COLO668 (cell line): Measurements from ENCODE around the gene MYOG.

Experiments used
- DNase-seq: peaks from one replicate; lab custom pipeline; 2025; ENCODE audit not compliant: unreplicated experiment; lab: John Stamatoyannopoulos, UW

The MYOG gene

DNA sequence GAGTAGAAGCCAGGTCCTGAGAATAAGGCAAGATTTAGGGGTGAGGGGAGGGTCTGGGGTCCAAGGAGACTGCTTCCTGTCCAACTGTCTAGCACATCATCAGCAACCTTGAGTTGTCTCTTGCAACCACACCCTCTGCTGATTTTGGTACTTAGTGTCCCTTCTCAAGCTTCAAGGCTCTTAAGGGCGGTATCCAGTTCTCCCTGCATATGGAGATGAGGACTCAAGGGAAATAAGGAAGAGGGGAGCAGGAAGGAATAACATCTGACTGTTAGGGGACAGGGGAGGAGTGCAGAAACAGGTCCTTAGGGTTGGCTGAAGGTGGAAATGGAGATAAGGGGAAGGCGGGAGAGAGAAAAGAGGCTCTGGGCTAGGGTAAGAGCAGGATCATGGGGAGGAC lies 12.3 kb downstream of the MYOG start:
- no peak for DNase-seq

DNA sequence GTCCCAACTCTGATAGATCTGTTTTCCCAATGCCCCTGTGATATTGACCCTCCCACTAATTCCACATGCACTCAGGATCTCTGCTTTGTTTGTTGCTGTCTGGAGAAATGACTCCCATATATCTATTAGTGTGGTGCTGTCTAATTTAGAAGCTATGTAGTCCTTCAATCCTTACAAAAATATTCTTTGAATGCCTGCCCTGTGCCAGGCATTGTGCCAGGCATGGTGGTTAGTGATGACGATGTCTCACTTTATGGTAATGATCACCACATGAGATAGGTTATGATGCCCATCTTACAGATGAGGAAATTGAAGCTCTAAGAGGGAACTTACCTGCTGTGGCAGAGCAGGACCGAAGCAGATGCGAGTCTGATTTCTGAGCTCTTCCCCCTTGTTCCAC lies 12.9 kb downstream of the MYOG start:
- DNase-seq, result no peak

- no peak for DNase-seq
Observed at GRCh38 chr1:203072002-203072602, 13.7 kb downstream of the MYOG start.

DNA sequence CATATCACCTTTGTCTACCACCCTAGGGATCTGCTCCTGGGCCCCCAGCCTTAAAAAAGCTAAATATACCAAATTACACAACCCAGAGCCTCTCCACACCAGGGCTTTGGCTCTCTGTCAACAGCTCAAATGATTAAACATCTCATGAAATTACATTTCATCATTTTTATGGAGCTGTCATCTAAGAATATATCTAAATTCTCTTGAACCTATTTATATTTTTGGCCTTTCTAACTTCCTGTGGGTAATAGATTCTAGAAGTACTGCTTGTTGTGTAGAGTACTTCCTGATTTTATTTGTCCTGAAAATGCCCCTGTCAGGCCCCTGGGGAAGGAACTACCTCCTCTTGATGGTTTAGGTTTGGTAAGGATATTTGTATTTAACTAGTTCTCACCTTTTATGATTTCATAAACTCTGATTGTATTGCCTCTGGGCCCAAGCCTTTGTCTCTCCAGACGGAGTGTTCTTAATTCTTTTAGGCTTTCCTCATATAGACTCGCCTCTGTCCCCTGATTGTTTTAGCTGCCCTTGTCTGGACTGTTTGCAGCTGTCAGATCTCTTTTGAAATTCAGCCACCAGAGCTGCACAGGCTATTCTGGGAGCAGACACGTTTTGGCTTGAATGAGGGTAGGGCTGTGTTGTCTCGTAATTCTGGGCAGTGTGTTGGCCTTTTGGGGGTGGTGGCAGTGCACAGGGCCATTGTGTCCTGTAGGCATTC lies 16.6 kb downstream of the MYOG start:
- no peak for DNase-seq

DNA sequence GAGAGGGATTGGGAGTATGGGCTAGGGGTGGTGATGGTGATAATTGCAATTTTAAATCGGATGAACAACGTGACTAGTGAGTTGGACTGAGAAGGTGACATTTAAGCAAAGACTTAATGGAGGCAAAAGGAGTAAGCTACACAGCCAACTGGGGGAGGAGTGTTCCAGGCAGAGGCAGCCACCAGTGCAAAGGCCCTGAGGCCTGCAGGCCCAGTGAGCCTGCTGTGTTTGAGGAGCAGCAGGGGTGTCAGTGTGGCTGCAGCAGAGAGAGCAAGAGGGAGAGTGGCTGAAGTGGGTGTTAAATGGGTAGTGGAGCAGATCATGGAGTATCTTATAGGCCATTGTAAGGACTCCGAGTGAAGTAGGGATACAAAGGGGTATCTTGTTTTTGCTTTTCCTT lies 18.8 kb downstream of the MYOG start:
- no peak for DNase-seq

GRCh38 chr1:203065986-203066385 lies 19.8 kb downstream of the MYOG start:
- no peak for DNase-seq

- DNase-seq, result no peak
Observed at GRCh38 chr1:203065191-203065590, 20.6 kb downstream of the MYOG start.

DNA sequence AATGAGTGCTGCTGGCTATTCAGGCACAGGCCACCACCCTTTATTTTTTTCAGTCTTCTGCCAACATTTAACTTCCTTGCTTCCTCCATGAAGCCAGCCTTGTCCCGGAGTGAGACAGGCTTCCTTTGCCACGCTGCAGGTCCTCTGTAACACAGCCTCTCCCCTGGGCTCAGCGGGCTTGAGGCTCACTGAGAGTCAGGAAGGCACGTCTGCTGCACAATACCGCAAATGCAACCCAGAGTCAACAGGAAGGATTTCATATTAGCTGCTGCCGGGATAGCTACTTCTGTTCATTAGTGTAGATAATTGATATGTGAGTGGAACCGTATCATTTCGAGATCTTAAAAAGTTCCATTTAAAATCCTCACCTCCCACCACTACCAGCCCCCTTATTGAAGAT lies 22.5 kb downstream of the MYOG start:
- DNase-seq, result no peak

- DNase-seq, result no peak
Observed at GRCh38 chr1:203060115-203060514, 25.7 kb downstream of the MYOG start.

DNA sequence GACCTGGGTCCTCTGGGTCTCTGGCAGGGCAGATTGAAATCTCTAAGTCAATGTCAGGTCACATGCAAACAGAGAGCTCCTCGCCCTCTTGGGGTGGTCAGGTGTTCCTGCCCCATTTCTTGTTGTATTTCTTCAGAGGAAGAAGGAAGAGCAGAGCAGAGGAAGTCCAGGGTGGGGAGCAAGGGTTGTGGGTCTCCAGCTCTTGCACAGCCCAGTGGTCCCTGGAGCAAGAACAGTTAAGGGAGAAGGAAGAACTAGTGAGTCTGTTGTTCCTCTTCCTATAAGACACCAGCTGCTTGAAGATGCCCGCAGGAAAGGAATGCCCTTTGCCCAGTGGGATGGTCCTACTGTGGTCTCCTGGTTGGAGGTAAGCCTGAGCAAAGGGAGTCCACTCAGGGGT lies 26.3 kb downstream of the MYOG start:
- DNase-seq, result no peak

DNA sequence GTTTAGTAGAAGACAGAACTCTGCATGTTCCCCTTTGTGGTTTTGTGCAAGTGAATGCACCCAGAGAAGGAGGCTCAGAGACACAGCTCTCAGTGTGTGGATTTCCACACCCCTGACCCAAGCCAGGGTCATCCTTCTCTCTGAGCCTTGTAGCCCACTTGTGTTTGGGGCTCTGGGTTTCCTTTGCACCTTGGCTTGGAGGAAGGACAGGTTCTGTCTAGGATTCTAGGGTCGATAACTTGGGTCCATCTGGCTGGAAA lies 27.2 kb downstream of the MYOG start:
- no peak for DNase-seq

DNA sequence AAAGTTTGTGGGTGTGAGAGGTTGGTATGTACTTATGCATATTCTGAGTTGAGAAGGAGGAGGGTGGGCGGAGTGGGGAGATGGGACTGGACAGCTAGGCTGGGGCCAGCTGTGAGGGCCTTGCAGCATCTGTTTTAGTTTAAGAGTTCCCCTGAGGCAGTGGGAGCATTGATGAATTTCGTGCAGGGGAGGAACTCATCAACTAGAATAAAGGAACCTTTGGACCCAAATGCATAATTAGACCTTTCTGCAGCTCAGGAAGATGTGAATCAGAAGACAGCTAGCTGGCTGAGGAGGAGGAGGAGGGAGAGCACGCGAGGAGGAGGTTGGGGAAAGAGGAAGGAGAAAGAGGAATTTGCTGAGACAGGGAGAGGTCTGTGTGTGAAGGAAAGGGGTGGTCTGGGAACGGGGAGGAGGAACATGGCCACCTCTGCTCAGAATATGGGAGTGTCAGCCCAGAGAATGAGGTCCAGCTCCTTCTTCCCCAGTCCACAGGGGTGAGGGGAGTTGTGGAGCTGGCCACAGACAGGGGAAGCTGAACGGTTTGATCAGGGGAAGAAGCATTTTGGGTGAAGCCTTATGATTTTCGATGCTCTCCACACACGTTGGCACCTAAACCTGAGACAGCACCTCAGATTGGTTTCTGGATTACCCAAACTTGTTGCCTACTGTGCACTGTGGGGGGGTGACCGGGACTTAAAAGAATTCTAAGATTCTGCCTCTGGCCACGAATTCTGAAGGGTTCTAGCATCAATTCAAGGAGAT lies 27.7 kb downstream of the MYOG start:
- no peak for DNase-seq

- no peak for DNase-seq
Observed at GRCh38 chr1:203056516-203056915, 29.3 kb downstream of the MYOG start.

- no peak for DNase-seq
Observed at GRCh38 chr1:203056012-203056411, 29.8 kb downstream of the MYOG start.

DNA sequence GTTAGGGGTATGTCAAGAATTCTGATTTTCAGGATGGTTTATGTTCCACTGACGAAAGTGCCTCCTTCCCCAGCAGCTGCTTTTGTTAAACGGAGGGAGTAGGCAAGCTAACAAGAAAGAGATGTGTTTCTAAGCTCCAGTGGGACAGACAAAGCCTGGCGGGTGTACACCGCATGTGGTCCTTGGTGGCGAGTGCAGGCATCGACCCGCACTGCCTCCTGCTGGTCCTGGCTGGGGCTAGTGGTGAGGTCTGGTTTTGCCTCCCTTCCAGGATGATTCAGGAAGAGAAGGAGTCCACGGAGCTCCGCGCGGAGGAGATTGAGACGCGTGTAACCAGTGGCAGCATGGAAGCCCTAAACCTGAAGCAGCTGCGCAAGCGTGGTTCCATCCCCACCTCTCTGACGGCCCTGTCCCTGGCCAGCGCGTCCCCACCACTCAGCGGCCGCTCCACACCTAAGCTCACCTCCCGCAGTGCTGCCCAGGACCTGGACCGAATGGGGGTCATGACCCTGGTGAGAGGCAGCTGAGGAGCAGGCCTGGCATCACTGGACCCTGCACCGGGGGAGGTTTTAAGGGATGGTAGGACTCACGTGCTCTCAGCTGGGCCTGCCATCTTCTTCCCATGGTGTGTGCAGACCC lies 30.5 kb downstream of the MYOG start:
- no peak for DNase-seq

DNA sequence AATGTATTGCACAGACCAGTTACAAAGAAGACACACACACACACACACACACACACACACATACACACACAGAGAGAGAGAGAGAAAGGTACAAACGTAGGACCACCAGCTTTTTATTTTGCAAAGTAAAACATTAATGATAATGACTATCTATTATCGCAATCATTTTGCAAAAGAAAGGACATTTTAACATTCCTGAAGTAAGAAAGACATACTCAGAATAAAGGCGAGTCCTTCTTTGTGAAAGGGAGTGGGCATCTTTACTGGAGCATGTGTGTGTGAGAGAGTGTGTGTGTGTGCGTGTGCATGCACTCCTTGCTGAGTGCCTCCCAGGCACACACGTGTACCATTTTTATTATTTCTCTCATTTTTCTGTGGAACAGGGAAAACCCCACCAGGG lies 31.2 kb downstream of the MYOG start:
- DNase-seq, result no peak

- DNase-seq, result no peak
Observed at GRCh38 chr1:203054184-203054583, 31.6 kb downstream of the MYOG start.

DNA sequence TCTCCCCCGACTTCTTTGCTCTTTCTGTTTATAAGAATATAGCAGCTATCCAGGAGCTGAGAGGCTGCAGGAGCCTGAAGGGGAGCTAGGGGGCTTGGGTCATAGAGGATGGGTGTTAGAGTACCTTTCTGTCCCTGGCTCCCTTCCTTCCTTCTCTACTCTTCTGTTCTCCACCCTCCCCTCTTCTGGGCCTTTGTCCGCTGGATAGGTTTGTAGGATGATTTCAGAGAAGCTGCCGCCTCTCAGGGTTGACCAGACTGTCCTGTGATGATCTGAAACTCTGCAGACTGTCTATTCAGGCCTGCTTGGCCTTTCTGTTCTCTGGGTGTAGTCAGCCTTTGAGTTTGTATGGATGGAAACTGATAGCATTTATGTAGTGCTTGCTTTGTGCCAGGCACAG lies 33.2 kb downstream of the MYOG start:
- DNase-seq, result no peak

- DNase-seq, result peak; percentile 78
Observed at GRCh38 chr1:203051841-203052324, 33.9 kb downstream of the MYOG start.

- DNase-seq, result no peak
Observed at GRCh38 chr1:203050826-203051225, 35.0 kb downstream of the MYOG start.

DNA sequence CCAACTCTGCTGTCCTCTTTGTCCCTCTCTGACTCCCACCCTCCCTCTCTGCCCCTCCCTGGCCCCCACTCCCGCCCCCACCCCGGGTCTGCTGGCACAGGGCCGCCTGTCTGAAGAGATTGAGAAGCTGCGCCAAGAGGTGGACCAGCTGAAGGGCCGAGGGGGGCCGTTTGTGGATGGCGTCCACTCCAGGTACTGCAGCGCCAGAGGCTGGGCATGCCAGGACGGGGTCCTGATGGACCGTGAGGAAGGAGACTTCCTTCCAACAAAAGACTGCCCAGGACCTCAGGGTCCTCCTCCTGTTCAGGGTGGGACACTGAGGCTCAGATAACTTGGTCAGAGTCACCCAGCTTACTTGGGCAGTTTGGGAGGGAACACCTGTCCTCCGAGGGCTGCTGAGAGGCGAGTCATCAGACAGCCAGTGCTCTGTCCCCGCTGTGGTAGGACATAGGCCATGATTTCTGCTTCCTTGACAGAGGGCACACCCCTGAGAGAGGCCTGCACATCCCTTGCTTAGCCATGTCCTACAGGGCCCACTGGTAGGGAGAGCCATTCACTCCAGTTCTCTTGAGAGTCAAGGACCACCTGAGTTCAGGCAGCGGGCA lies 36.1 kb downstream of the MYOG start:
- no peak for DNase-seq

- DNase-seq, result no peak
Observed at GRCh38 chr1:203049077-203049476, 36.7 kb downstream of the MYOG start.
